Upper lobe of left lung (tissue), 6 donors: ENCODE results near the gene TRUB2. TPM values are rescaled to one million over a fixed set of nuclear protein-coding genes. Genes with fewer than 3 reads are reported as not detected.
"Not testable (repeated sequence)": the region's sequence is repeated elsewhere in the genome, so short reads cannot be mapped to it uniquely, and the experiment has no call there.

Experiments
- ATAC-seq, 2 donors: fragments of 200-7000 bp; cut with Tn5 transposase; one replicate each; pipeline ENCODE4 v1.9.1; 2022; ENCODE audit warnings: mild to moderate bottlenecking in 2 of 2, moderate library complexity in 2 of 2; ENCODE audit not compliant: low FRiP score in 2 of 2
- DNase-seq, 2 donors: peaks; one replicate each; pipeline ENCODE4 v3.0.0-alpha.2; 2019 to 2020
- H3K27ac ChIP-seq, 4 donors: fragments of 200-600 bp; sonication (generic); one replicate each; pipeline ENCODE4 v1.5.1; 2016 to 2019
- H3K27me3 ChIP-seq, 4 donors: fragments of 200-600 bp; sonication (generic); one replicate each; pipeline ENCODE4 v1.5.1; 2017 to 2019
- H3K36me3 ChIP-seq, 4 donors: fragments of 200-600 bp; sonication (generic); one replicate each; pipeline ENCODE4 v1.5.1; 2016 to 2019
- H3K4me1 ChIP-seq, 4 donors: fragments of 200-600 bp; sonication (generic); one replicate each; pipeline ENCODE4 v1.5.1; 2018 to 2019
- H3K4me3 ChIP-seq, 4 donors: fragments of 200-600 bp; sonication (generic); one replicate each; pipeline ENCODE4 v1.5.1; 2017 to 2019; ENCODE audit warnings: mild to moderate bottlenecking in 2 of 4, moderate library complexity in 1 of 4
- H3K9me3 ChIP-seq, 4 donors: fragments of 200-600 bp; sonication (generic); one replicate each; pipeline ENCODE4 v1.5.1; 2018 to 2019
- CTCF ChIP-seq, 6 experiments: fragments of 450-650 bp in 4 of 6; fragments of 200-600 bp in 2 of 6; sonication (generic) in 2 of 6; IDR thresholded peaks; one replicate each; pipeline ENCODE4 v1.5.1; 2016 to 2019; ENCODE audit warnings: antibody characterized with exemption in 6 of 6
- EP300 ChIP-seq, 4 donors: sonication (generic); formaldehyde crosslinking; IDR thresholded peaks; one replicate each; pipeline ENCODE4 v1.5.1; 2017; ENCODE audit warnings: antibody characterized with exemption in 4 of 4, control low read depth in 2 of 4
- POLR2A ChIP-seq, 4 donors: fragments of 450-650 bp; IDR thresholded peaks; one replicate each; pipeline ENCODE4 v1.5.1; 2016 to 2017; ENCODE audit warnings: antibody characterized with exemption in 4 of 4, mild to moderate bottlenecking in 2 of 4
- POLR2AphosphoS5 ChIP-seq, 2 donors: sonication (generic); formaldehyde crosslinking; IDR thresholded peaks; one replicate each; pipeline ENCODE4 v1.5.1; 2017; ENCODE audit warnings: antibody characterized with exemption in 2 of 2
- WGBS, 2 donors: methylation state at CpG; one replicate each; pipeline ENCODE4 v1.1.5; 2017 to 2018; 5-methylcytosine and 5-hydroxymethylcytosine counted together
- total RNA-seq, 6 donors: library from RNA; depleted of rRNA in 4 of 6; stranded (reverse); fragments of >200 nt in 4 of 6; gene quantifications; one replicate each; pipeline versions ENCODE4 v1.1.0 to v1.2.1, GENCODE V29; 2016 to 2021
- donor health status: DM: no; HTN: no; CAD: no; lungs with moderate emphysema.
- donor health status: DM: no; HTN: yes; CAD: no; lungs with severe emphysema.

TRUB2 gene
- total RNA-seq, 6 donors from 2014 or later = 6.9 to 24.1 (median 9.7) TPM

GRCh38 chr9:128280084-128280622 is 42.1 kb downstream of the TRUB2 start:
- no peaks in the 10 kb centered on the region for H3K27me3 ChIP-seq
- H3K27ac ChIP-seq = peak overlapping the region; percentile 2 to 74 (median 47)
- H3K9me3 ChIP-seq = no peaks in the 10 kb centered on the region
- H3K4me3 ChIP-seq = no peak overlapping the region
- H3K36me3 ChIP-seq = peaks cover 0 to 3% (median under 1%) of the 10 kb centered on the region in 4 donors
- ATAC-seq (no peak), DNase-seq (no peak)
- TF ChIP-seq EP300 (IDR thresholded peaks at IDR 0.05) = no peak
- TF ChIP-seq POLR2AphosphoS5 (IDR thresholded peaks at IDR 0.05) = no peak
- TF ChIP-seq CTCF (IDR thresholded peaks at IDR 0.05) = no peak
- no peak for TF ChIP-seq POLR2A (IDR thresholded peaks at IDR 0.05)
- 76 to 82% methylated on average over 5 of the region's 5 CpGs for WGBS, 2 donors
- peaks cover 21 to 35% (median 23%) of the 10 kb centered on the region in 4 donors for H3K4me1 ChIP-seq

GRCh38 chr9:128279088-128280073 is 42.9 kb downstream of the TRUB2 start:
- peak in 1 of 2 donors; percentile 28 for DNase-seq
- peak overlapping the region in 1 of 4 donors; percentile 9 for H3K4me3 ChIP-seq
- H3K36me3 ChIP-seq, H3K27me3 ChIP-seq, ATAC-seq, H3K9me3 ChIP-seq: not testable (repeated sequence)
- peaks cover 28 to 43% (median 30%) of the 10 kb centered on the region in 4 donors for H3K4me1 ChIP-seq
- peak overlapping the region; percentile 2 to 74 (median 47) for H3K27ac ChIP-seq
- WGBS, 2 donors = 56 to 62% methylated on average over 22 of the region's 22 CpGs

GRCh38 chr9:128276574-128277270 is 45.5 kb downstream of the TRUB2 start:
- ATAC-seq (peak; percentile 25 to 54), DNase-seq (no peak)
- Histone ChIP-seq H3K4me3 (peak overlapping the region; percentile 71 to 87 (median 76)), H3K9me3 (no peaks in the 10 kb centered on the region), H3K27ac (peak overlapping the region; percentile 73 to 95 (median 90)), H3K36me3 (peaks cover 6 to 20% (median 8%) of the 10 kb centered on the region in 4 donors), H3K4me1 (peaks cover 33 to 52% (median 35%) of the 10 kb centered on the region in 4 donors), H3K27me3 (no peaks in the 10 kb centered on the region)
- TF ChIP-seq CTCF (IDR thresholded peaks at IDR 0.05) (no peak), EP300 (IDR thresholded peaks at IDR 0.05) (no peak), POLR2A (IDR thresholded peaks at IDR 0.05) (no peak), POLR2AphosphoS5 (IDR thresholded peaks at IDR 0.05) (no peak)
- 10 to 11% methylated on average over 23 of the region's 23 CpGs for WGBS, 2 donors

GRCh38 chr9:128276008-128276573 is 46.2 kb downstream of the TRUB2 start, which contains the start of gene SWI5:
Gene SWI5 (plus strand): TSS chr9:128276276.
- H3K9me3 ChIP-seq = no peaks in the 10 kb centered on the region
- peak within 1 kb of the TSS; percentile 79 to 95 (median 92) for H3K27ac ChIP-seq
- TF ChIP-seq POLR2AphosphoS5 (IDR thresholded peaks at IDR 0.05) (peak; percentile 87 to 97), CTCF (IDR thresholded peaks at IDR 0.05) (no peak), POLR2A (IDR thresholded peaks at IDR 0.05) (peak in 3 of 4 donors; percentile 69 to 98 (median 98))
- peak within 1 kb of the TSS; percentile 71 to 98 (median 84) for H3K4me3 ChIP-seq
- DNase-seq (peak; percentile 98), ATAC-seq (peak; percentile 97 to 99)
- H3K4me1 ChIP-seq = peaks cover 33 to 52% (median 35%) of the 10 kb centered on the region in 4 donors
- 0 to 1% methylated on average over 5 to 27 of the region's 38 CpGs for WGBS, 2 donors
- peaks cover 6 to 26% (median 11%) of the 10 kb centered on the region in 4 donors for H3K36me3 ChIP-seq
- H3K27me3 ChIP-seq = no peaks in the 10 kb centered on the region
